Ishikawa (cell line): ENCODE measurements around the gene LPP.

ENCODE experiments used
- FOXM1 ChIP-seq: IDR thresholded peaks from 2 replicates; pipeline ENCODE4 v1.6.1; 2012; ENCODE audit warnings: low read depth, borderline replicate concordance
- RAD21 ChIP-seq: IDR thresholded peaks from 2 replicates; pipeline ENCODE4 v1.6.1; 2012; ENCODE audit warnings: low read depth
- TCF12 ChIP-seq: IDR thresholded peaks from 2 replicates; pipeline ENCODE4 v1.6.1; 2012; ENCODE audit warnings: low read depth
- YY1 ChIP-seq: IDR thresholded peaks from 2 replicates; pipeline ENCODE4 v1.6.1; 2012; ENCODE audit warnings: low read depth
- ZBTB7A ChIP-seq: IDR thresholded peaks from 2 replicates; pipeline ENCODE4 v1.6.1; 2012; ENCODE audit warnings: low read depth
- TF ChIP-seq, protein P1 (sequence below): IDR thresholded peaks from 2 replicates; pipeline ENCODE4 v1.6.1; 2012

DNA sequence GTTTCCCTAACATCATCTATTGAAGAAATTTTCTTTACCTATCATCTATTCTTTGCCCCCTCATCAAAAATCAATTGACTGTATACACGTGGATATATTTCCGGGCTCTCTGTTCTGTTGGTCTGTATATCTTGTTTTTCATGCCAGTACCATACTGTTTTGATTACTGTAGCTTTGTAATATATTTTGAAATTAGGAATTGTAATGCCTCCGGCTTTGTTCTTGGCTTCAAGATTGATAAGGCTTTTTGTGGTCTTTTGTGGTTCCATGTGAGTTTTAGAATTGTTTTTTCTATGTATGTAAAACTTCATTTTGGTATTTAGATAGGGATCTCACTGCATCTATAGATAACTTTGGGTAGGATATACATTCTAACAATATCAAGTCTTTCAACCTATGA lies 454.4 kb downstream of the LPP start:
- TF ChIP-seq ZBTB7A = no peak
- TF ChIP-seq, protein P1, sequence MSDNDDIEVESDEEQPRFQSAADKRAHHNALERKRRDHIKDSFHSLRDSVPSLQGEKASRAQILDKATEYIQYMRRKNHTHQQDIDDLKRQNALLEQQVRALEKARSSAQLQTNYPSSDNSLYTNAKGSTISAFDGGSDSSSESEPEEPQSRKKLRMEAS = no peak
- TF ChIP-seq TCF12 = no peak
- TF ChIP-seq YY1 = no peak
- no peak for TF ChIP-seq FOXM1
- no peak for TF ChIP-seq RAD21
